K562 (cell line): ENCODE data around the gene TFE3. TPM values are rescaled to one million over a fixed set of nuclear protein-coding genes. Genes with fewer than 3 reads are reported as not detected.

Source experiments
- ARNT ChIP-seq, 2 experiments: fragments of 450-650 bp; IDR thresholded peaks; 2 replicates each; pipeline ENCODE4 v1.6.1; 2016; ENCODE audit warnings: mild to moderate bottlenecking in 1 of 2
- ESRRB ChIP-seq: fragments of 250-450 bp; sonication (Bioruptor Pico); IDR thresholded peaks from 2 replicates; pipeline ENCODE4 v1.5.0; 2020; ENCODE audit warnings: mild to moderate bottlenecking, moderate library complexity, borderline replicate concordance
- GABPB1 ChIP-seq: sonication (generic); formaldehyde crosslinking; IDR thresholded peaks from 2 replicates; pipeline ENCODE4 v1.8.0; 2022; ENCODE audit warnings: mild to moderate bottlenecking, missing genetic modification reagents
- MCM3 ChIP-seq: fragments of 450-650 bp; IDR thresholded peaks from 2 replicates; pipeline ENCODE4 v1.6.1; 2016
- NCOA2 ChIP-seq, 2 experiments: fragments of 450-650 bp; IDR thresholded peaks; 2 replicates each; pipeline ENCODE4 v1.6.1; 2018; ENCODE audit warnings: mild to moderate bottlenecking in 2 of 2, moderate library complexity in 1 of 2; ENCODE audit not compliant: partially characterized antibody in 2 of 2
- SLC30A9 ChIP-seq: fragments of 250-450 bp; sonication (Bioruptor Pico); IDR thresholded peaks from 2 replicates; pipeline ENCODE4 v1.8.0; 2022; ENCODE audit warnings: mild to moderate bottlenecking, moderate library complexity
- SNRNP70 ChIP-seq: fragments of 200-400 bp; formaldehyde crosslinking; optimal IDR thresholded peaks from 2 replicates; pipeline ENCODE3; 2017; ENCODE audit warnings: low read depth, low read length
- ZNF436 ChIP-seq: fragments of 250-450, 450-650 bp; sonication (Bioruptor Pico); formaldehyde crosslinking; IDR thresholded peaks from 2 replicates; pipeline ENCODE4 v1.7.0; 2020; ENCODE audit warnings: mild to moderate bottlenecking
- polyA plus RNA-seq, 8 experiments: library from polyadenylated mRNA; depleted of rRNA in 4 of 8; stranded (reverse) in 5 of 8; unstranded in 3 of 8; fragments of >200 nt; fragmentation: Nextera tagmentation in 2 of 8; fragmentation: Illumina TruSeq in 1 of 8; extraction: Ambion mirVana in 2 of 8; extraction: Trizol in 1 of 8; gene quantifications; 2 replicates each; pipeline versions ENCODE4 v1.2.1 to v1.2.3, GENCODE V29; 2011 to 2014; ENCODE audit warnings: inconsistent platforms in 1 of 8, missing spikeins in 1 of 8
- total RNA-seq, 7 experiments: library from RNA; depleted of rRNA in 6 of 7; stranded (reverse); fragments of >200 nt in 6 of 7; fragmentation: Illumina TruSeq in 2 of 7; extraction: Trizol in 2 of 7; gene quantifications; 2 replicates each; pipeline versions ENCODE4 v1.2.1 to v1.2.3, GENCODE V29; 2011 to 2021; ENCODE audit warnings: low replicate concordance in 1 of 7
- TF ChIP-seq, protein P1 (sequence below), 2 experiments: fragments of 450-650 bp in 1 of 2; sonication (generic) in 1 of 2; formaldehyde crosslinking in 1 of 2; IDR thresholded peaks; 2 replicates each; pipeline versions ENCODE4 v1.7.1 to v1.9.0; 2016 to 2022; ENCODE audit warnings: inconsistent platforms in 1 of 2, mild to moderate bottlenecking in 1 of 2, missing genetic modification reagents in 1 of 2
- TF ChIP-seq, protein P2 (sequence below): sonication (generic); formaldehyde crosslinking; IDR thresholded peaks from 2 replicates; pipeline ENCODE4 v1.8.0; 2022; ENCODE audit warnings: mild to moderate bottlenecking, missing genetic modification reagents, borderline replicate concordance
- TF ChIP-seq, protein P3 (sequence below): fragments of 250-450 bp; sonication (Bioruptor Pico); IDR thresholded peaks from 2 replicates; pipeline ENCODE4 v1.8.0; 2021; ENCODE audit warnings: moderate library complexity, mild to moderate bottlenecking, inconsistent platforms
- TF ChIP-seq, protein P4 (sequence below): fragments of 250-450 bp; sonication (Bioruptor Pico); IDR thresholded peaks from 2 replicates; pipeline ENCODE4 v1.8.0; 2021; ENCODE audit warnings: borderline replicate concordance, mild to moderate bottlenecking, moderate library complexity; ENCODE audit not compliant: poor library complexity, severe bottlenecking

The TFE3 gene
- total and polyA plus RNA-seq, 9 of the 15 experiments (the other 6 are each of a cell fraction or from before 2014, with no cell fraction given): 1.9 to 20.3 (median 11.9) TPM

DNA sequence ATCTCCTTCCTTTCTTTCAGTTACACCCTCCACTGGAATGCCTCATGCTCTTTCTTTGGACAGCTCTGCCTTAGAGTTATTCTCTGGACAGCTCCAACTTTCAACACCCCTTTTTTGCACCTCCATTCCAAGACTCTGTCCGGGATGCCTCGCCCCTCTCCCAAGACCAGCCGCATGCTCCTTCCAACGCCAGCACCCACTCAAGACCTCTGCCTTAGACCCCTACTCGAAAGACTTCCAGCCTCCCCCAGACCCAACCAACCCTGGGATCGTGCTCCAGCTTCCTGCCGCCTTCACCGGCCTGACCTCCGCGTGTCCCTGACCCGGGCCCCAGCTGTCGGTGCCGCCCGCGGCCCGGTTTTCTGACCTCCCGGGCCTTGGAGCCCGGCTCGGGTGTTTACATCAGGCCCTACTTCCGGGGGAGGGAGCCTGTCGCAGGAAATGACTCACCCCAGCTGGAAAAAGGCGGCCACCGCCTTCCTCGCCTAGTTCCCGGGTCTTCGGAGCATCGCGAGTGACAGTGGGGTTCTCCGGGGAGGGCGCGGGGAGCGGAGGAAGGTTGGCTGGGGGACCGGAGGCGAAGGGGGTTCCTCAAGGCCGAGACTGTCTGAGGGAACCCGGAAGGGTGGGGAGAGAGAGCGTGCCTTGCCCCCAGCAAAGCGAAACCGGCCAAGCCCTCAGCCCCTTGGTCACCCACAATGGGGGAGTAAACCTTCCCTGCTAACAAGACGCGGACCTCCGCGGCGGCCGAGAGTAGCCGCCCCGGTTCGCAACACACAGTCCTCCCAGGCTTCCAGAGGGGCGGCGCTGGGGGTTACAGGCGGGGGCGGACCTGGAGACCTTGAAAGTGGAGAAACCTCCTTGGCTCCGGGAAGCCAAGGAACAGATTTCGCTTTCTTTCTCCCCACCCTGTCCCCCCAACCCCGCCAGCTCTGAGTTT lies 36.6 kb upstream of the TFE3 start, which contains the start of gene WDR45 (continued):
- TF ChIP-seq, protein P1, sequence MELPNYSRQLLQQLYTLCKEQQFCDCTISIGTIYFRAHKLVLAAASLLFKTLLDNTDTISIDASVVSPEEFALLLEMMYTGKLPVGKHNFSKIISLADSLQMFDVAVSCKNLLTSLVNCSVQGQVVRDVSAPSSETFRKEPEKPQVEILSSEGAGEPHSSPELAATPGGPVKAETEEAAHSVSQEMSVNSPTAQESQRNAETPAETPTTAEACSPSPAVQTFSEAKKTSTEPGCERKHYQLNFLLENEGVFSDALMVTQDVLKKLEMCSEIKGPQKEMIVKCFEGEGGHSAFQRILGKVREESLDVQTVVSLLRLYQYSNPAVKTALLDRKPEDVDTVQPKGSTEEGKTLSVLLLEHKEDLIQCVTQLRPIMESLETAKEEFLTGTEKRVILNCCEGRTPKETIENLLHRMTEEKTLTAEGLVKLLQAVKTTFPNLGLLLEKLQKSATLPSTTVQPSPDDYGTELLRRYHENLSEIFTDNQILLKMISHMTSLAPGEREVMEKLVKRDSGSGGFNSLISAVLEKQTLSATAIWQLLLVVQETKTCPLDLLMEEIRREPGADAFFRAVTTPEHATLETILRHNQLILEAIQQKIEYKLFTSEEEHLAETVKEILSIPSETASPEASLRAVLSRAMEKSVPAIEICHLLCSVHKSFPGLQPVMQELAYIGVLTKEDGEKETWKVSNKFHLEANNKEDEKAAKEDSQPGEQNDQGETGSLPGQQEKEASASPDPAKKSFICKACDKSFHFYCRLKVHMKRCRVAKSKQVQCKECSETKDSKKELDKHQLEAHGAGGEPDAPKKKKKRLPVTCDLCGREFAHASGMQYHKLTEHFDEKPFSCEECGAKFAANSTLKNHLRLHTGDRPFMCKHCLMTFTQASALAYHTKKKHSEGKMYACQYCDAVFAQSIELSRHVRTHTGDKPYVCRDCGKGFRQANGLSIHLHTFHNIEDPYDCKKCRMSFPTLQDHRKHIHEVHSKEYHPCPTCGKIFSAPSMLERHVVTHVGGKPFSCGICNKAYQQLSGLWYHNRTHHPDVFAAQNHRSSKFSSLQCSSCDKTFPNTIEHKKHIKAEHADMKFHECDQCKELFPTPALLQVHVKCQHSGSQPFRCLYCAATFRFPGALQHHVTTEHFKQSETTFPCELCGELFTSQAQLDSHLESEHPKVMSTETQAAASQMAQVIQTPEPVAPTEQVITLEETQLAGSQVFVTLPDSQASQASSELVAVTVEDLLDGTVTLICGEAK (IDR thresholded peaks at IDR 0.05): peak; percentile 91
- TF ChIP-seq, protein P1 (CRISPR knock-in tag; IDR thresholded peaks at IDR 0.05): no peak
- no peak for TF ChIP-seq ZNF436 (CRISPR knock-in tag)
- TF ChIP-seq, protein P2, sequence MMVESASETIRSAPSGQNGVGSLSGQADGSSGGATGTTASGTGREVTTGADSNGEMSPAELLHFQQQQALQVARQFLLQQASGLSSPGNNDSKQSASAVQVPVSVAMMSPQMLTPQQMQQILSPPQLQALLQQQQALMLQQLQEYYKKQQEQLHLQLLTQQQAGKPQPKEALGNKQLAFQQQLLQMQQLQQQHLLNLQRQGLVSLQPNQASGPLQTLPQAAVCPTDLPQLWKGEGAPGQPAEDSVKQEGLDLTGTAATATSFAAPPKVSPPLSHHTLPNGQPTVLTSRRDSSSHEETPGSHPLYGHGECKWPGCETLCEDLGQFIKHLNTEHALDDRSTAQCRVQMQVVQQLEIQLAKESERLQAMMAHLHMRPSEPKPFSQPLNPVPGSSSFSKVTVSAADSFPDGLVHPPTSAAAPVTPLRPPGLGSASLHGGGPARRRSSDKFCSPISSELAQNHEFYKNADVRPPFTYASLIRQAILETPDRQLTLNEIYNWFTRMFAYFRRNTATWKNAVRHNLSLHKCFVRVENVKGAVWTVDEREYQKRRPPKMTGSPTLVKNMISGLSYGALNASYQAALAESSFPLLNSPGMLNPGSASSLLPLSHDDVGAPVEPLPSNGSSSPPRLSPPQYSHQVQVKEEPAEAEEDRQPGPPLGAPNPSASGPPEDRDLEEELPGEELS (CRISPR knock-in tag): 0 out of 2 replicates have a peak, but pooled peaks have one; percentile 79
- TF ChIP-seq GABPB1 (CRISPR knock-in tag): peak; percentile 87
- TF ChIP-seq, protein P3, sequence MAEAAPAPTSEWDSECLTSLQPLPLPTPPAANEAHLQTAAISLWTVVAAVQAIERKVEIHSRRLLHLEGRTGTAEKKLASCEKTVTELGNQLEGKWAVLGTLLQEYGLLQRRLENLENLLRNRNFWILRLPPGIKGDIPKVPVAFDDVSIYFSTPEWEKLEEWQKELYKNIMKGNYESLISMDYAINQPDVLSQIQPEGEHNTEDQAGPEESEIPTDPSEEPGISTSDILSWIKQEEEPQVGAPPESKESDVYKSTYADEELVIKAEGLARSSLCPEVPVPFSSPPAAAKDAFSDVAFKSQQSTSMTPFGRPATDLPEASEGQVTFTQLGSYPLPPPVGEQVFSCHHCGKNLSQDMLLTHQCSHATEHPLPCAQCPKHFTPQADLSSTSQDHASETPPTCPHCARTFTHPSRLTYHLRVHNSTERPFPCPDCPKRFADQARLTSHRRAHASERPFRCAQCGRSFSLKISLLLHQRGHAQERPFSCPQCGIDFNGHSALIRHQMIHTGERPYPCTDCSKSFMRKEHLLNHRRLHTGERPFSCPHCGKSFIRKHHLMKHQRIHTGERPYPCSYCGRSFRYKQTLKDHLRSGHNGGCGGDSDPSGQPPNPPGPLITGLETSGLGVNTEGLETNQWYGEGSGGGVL (CRISPR knock-in tag): no peak
- TF ChIP-seq NCOA2 (IDR thresholded peaks at IDR 0.05; ENCODE audit: partially characterized antibody in 2 of 2): no peak
- no peak for TF ChIP-seq MCM3
- no peak for TF ChIP-seq ARNT (IDR thresholded peaks at IDR 0.05)
- TF ChIP-seq, protein P4, sequence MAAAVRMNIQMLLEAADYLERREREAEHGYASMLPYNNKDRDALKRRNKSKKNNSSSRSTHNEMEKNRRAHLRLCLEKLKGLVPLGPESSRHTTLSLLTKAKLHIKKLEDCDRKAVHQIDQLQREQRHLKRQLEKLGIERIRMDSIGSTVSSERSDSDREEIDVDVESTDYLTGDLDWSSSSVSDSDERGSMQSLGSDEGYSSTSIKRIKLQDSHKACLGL (CRISPR knock-in tag): no peak
- TF ChIP-seq SLC30A9: no peak
- TF ChIP-seq ESRRB (CRISPR knock-in tag): no peak
- TF ChIP-seq SNRNP70: no peak
